ENCODE results near the gene SERINC4. TPM values are rescaled to one million over a fixed set of nuclear protein-coding genes. Genes with fewer than 3 reads are reported as not detected.

SERINC4 gene
- total and polyA plus RNA-seq, 2 of the 4 experiments (the other 2 are of a cell fraction) = under 0.01 to 0.09 TPM

- Histone ChIP-seq H4K91ac (ENCODE audit: insufficient read depth, low read depth, low read length) (no peak overlapping the region), H3K4me1 (ENCODE audit: control insufficient read depth, insufficient read depth, low read length) (peaks cover 3% of the 10 kb centered on the region), H2BK15ac (ENCODE audit: low read depth, low read length) (no peak overlapping the region), H3K4me2 (ENCODE audit: low read depth, low read length) (no peak overlapping the region), H3K4ac (ENCODE audit: low read depth, low read length) (no peak overlapping the region), H4K8ac (ENCODE audit: low read depth in 2 of 2, low read length in 2 of 2) (no peak overlapping the region; a peak in 1 of 4 replicates), H3K4me3 (ENCODE audit: insufficient read depth, low read depth, low read length) (no peak overlapping the region), H3K9me3 (ENCODE audit: control insufficient read depth, insufficient read depth, low read length) (no peaks in the 10 kb centered on the region), H3K27ac (ENCODE audit: insufficient read depth, low read length) (no peak overlapping the region), H3K9me1 (ENCODE audit: insufficient read depth, low read length) (peaks cover 12% of the 10 kb centered on the region; the same call in 1 of the 2 replicates), H2BK20ac (ENCODE audit: low read depth, low read length) (no peak overlapping the region), H2BK5ac (ENCODE audit: low read depth, low read length, poor library complexity, severe bottlenecking) (no peak overlapping the region), H3K36me3 (ENCODE audit: control insufficient read depth, insufficient read depth, low read length) (peaks cover 18% of the 10 kb centered on the region), H3K79me1 (ENCODE audit: low read depth in 1 of 2, low read length in 2 of 2) (peaks cover 10 to 69% of the 10 kb centered on the region in 2 experiments), H3K14ac (replicated peaks; ENCODE audit: low read depth, low read length) (no peak overlapping the region), H3K23ac (ENCODE audit: low read depth, low read length) (no peak overlapping the region), H2AK9ac (replicated peaks; ENCODE audit: low read depth, low read length, poor library complexity) (no peak overlapping the region), H2AK5ac (ENCODE audit: low read depth, low read length) (no peak overlapping the region), H3K18ac (ENCODE audit: low read depth, low read length) (no peak overlapping the region), H2AFZ (replicated peaks; ENCODE audit: low read length, poor library complexity) (no peak overlapping the region), H3K56ac (ENCODE audit: extremely low read depth, insufficient read depth, low read length) (no peak overlapping the region), H3K27me3 (ENCODE audit: control insufficient read depth, insufficient read depth, low read length) (no peaks in the 10 kb centered on the region), H4K20me1 (ENCODE audit: insufficient read depth, low read length) (peaks cover 83% of the 10 kb centered on the region), H2BK120ac (ENCODE audit: low read depth, low read length) (no peak overlapping the region), H3K9ac (ENCODE audit: low read depth, low read length) (no peak overlapping the region), H4K5ac (ENCODE audit: low read depth, low read length) (no peak overlapping the region)
- DNase-seq (no peak), ATAC-seq (ENCODE audit: low read depth) (no peak)
- dilution Hi-C loops (cut with HindIII; ENCODE audit: low sequenced_read_pairs, unreplicated experiment) (no loop called here), intact Hi-C loops (cut with micrococcal nuclease) (no loop called here), in situ Hi-C loops (cut with MboI; ENCODE audit: low sequenced_read_pairs) (no loop called here)
- 94% methylated on average over 3 of the region's 6 CpGs; no CpG with 5 or more reads in 1 of the 2 experiments for WGBS, 2 experiments (ENCODE audit: extremely low coverage in 2 of 2, insufficient read length in 1 of 2)
- CTCF ChIA-PET = no interaction called here
- BruUV-seq (replicated peaks) = no TSS peak
- POLR2A ChIA-PET (ENCODE audit: unreplicated experiment) = no interaction called here
- TF ChIP-seq MAFK (IDR thresholded peaks at IDR 0.05; ENCODE audit: low read depth, low read length) (no peak), CTCF (conservative IDR thresholded peaks at IDR 0.05; ENCODE audit: low read depth, low read length) (no peak), ELK1 (IDR thresholded peaks at IDR 0.05; ENCODE audit: borderline replicate concordance, low read depth, low read length) (no peak), MAZ (IDR thresholded peaks at IDR 0.05; ENCODE audit: borderline replicate concordance, low read depth, low read length) (no peak), BHLHE40 (IDR thresholded peaks at IDR 0.05; ENCODE audit: low read depth, low read length) (no peak), CHD1 (IDR thresholded peaks at IDR 0.05; ENCODE audit: low read depth, low read length) (no peak), POLR2A (IDR thresholded peaks at IDR 0.05; ENCODE audit: low read depth, low read length) (no peak), RAD21 (IDR thresholded peaks at IDR 0.05; ENCODE audit: low read length) (no peak), RCOR1 (IDR thresholded peaks at IDR 0.05; ENCODE audit: insufficient replicate concordance, low read length) (no peak), CEBPB (IDR thresholded peaks at IDR 0.05; ENCODE audit: low read depth, low read length) (no peak), USF2 (IDR thresholded peaks at IDR 0.05; ENCODE audit: low read depth, low read length) (no peak), NFE2L2 (IDR thresholded peaks at IDR 0.05; ENCODE audit: low read depth, low read length) (no peak), FOS (IDR thresholded peaks at IDR 0.05; ENCODE audit: low read depth, low read length) (no peak), RFX5 (IDR thresholded peaks at IDR 0.05; ENCODE audit: low read depth, low read length) (no peak), MXI1 (IDR thresholded peaks at IDR 0.05; ENCODE audit: borderline replicate concordance, low read depth, low read length) (no peak), SMC3 (IDR thresholded peaks at IDR 0.05; ENCODE audit: low read depth, low read length) (no peak)
These were observed 48.1 kb downstream of the SERINC4 start for GRCh38 chr15:43751885-43752284.

Data from IMR-90 (cell line).